Cardiac muscle cell (in vitro differentiated cells and primary cell): ENCODE results near the gene MFSD12. TPM values are rescaled to one million over a fixed set of nuclear protein-coding genes. Genes with fewer than 3 reads are reported as not detected.

Source experiments
- DNase-seq, 2 donors: peaks; one replicate each; pipeline versions ENCODE4 v3.0.0 to v3.0.0-alpha.2; 2010 to 2017; ENCODE audit warnings: low read depth in 1 of 2, low spot score in 1 of 2
- H3K27ac ChIP-seq: fragments of 200-600 bp; sonication (generic); 2 replicates; pipeline ENCODE4 v1.5.1; 2016
- H3K27me3 ChIP-seq: fragments of 200-600 bp; sonication (generic); 2 replicates; pipeline ENCODE4 v1.6.0; 2016; ENCODE audit warnings: control low read depth
- H3K36me3 ChIP-seq: fragments of 200-600 bp; sonication (generic); 2 replicates; pipeline ENCODE4 v1.5.1; 2016; ENCODE audit warnings: control low read depth
- H3K4me1 ChIP-seq: fragments of 200-600 bp; sonication (generic); 2 replicates; pipeline ENCODE4 v1.8.1; 2017; ENCODE audit warnings: low read depth, mild to moderate bottlenecking, mixed run types
- H3K4me3 ChIP-seq: fragments of 200-600 bp; sonication (generic); 2 replicates; pipeline ENCODE4 v1.5.1; 2016; ENCODE audit warnings: mild to moderate bottlenecking
- H3K9me3 ChIP-seq: fragments of 200-600 bp; sonication (generic); 2 replicates; pipeline ENCODE4 v1.5.1; 2017; ENCODE audit warnings: low read depth, mild to moderate bottlenecking, control low read depth
- polyA plus RNA-seq: library from polyadenylated mRNA; unstranded; fragments of >200 nt; fragmentation: Nextera tagmentation; extraction: Ambion mirVana; gene quantifications from 2 replicates; pipeline ENCODE4 v1.2.1, GENCODE V29; 2016
- total RNA-seq: library from RNA; depleted of rRNA; stranded (reverse); fragments of >200 nt; gene quantifications from 2 replicates; pipeline ENCODE4 v1.2.3, GENCODE V29; 2016
- TF ChIP-seq, protein P1 (sequence below): IDR thresholded peaks from 2 replicates; pipeline ENCODE4 v1.5.1; 2012; ENCODE audit warnings: low read depth, mild to moderate bottlenecking, low read length

The MFSD12 gene
- total and polyA plus RNA-seq, 2 experiments from 2014 or later, result 71.8 to 89.0 TPM

DNA sequence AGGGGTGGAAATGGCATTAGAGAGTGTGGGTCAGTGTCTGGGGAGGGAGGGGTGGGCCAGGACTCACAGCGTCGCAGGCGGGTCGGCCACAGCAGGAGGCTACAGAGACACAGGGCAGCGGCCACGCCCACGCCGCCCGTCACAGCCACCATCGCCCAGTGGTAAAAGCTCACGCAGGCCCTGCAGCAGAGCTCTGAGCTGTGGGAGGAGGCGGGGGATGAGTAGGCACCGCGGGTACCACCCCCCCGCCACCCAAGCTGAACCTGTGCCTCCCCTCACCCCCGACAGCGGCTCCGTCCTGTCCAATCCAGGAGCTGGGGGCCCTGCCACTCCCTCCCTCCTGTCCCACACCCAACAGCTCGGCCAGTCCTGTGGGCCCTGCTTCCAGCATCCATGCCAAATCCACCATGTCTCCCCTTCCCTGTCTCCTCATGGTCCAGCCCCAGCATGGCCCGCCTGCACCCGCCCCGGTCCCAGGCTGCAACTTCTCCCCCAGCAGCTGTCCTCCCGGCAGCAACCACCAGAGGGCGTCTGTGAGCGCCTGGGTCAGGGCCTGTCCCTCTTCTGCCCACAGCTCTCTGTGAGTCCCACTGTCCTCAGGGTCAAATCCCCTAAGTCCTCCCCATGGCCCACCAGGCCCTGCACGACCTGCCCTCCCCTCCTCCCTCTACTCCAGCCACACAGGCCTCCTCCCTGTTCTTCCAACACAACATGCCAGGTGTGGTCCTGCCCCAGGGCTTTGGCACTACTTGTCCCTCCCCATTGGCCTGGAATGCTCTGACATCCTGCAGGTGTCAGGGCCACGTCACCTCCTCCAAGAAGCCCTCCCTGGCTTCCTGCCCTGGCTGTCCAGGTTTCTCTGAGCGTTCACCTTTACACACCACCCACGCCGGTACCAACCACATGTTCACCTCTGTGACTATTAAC is 12.4 kb downstream of the MFSD12 start:
- no peak overlapping the region for H3K27ac ChIP-seq
- H3K9me3 ChIP-seq, result no peaks in the 10 kb centered on the region
- no peaks in the 10 kb centered on the region for H3K27me3 ChIP-seq
- TF ChIP-seq, protein P1, sequence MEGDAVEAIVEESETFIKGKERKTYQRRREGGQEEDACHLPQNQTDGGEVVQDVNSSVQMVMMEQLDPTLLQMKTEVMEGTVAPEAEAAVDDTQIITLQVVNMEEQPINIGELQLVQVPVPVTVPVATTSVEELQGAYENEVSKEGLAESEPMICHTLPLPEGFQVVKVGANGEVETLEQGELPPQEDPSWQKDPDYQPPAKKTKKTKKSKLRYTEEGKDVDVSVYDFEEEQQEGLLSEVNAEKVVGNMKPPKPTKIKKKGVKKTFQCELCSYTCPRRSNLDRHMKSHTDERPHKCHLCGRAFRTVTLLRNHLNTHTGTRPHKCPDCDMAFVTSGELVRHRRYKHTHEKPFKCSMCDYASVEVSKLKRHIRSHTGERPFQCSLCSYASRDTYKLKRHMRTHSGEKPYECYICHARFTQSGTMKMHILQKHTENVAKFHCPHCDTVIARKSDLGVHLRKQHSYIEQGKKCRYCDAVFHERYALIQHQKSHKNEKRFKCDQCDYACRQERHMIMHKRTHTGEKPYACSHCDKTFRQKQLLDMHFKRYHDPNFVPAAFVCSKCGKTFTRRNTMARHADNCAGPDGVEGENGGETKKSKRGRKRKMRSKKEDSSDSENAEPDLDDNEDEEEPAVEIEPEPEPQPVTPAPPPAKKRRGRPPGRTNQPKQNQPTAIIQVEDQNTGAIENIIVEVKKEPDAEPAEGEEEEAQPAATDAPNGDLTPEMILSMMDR, result peak; percentile 89
- no peaks in the 10 kb centered on the region for H3K36me3 ChIP-seq
- no peaks in the 10 kb centered on the region for H3K4me1 ChIP-seq
- DNase-seq, result peak; percentile 55 to 58
- H3K4me3 ChIP-seq, result no peak overlapping the region

DNA sequence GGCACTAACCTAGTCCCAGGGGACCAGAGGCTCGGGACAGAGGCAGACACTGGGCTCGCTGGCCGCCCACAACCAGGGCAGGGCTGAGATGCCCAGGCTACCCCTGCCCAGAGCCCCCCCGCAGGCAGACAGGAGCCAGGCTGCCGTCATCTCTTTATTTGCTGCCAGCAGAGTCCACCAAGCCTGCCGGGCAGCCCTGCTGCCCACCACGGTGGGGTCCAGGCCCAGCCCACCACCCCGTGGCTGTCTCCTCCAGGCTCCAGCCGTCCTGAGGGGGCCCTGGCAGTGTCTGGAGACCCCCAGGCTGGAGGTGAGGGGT is 13.4 kb downstream of the MFSD12 start:
- Histone ChIP-seq H3K9me3 (no peaks in the 10 kb centered on the region), H3K36me3 (no peaks in the 10 kb centered on the region)

DNA sequence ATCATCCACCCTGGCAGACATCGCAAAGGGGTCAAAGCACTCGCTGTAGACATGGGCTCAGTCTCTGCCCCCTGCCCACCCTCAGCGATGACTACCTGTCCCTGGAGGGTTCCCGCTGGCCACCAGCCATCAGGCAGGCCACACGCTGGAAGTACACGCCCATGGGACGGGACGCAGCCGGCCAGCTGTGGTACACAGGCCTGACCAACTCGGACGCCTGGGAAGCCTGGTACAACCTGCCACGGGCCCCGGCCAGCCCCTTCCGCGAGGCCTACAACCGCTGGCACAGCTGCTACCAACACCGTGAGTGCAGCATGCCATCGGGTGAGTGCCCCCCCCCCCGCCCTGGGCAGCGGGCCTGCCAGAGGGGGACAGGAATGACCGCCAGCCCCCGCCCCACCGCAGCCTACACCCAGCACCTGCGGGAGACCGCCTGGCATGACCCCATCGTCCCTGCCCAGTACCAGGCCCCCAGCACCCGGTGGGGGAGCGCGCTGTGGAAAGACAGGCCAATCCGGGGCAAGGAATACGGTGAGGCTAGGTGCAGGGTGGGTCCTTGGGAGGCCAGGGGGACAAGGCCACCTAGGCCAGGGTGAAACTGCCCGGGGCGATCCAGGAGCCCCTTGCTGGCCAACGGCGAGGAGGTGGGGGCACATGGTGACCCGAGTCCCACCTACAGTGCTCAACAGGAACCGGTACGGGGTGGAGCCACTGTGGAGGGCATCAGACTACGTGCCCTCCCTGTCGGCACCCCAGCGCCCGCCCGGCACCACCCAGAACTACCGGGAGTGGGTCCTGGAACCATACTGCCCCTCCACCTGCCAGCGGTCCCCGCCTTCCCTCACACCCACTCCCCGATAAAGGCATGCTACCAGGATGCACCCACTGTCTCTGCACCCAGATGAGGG is 14.0 kb downstream of the MFSD12 start:
- H3K27ac ChIP-seq, result no peak overlapping the region
- H3K9me3 ChIP-seq, result no peaks in the 10 kb centered on the region
- DNase-seq, result no peak
- TF ChIP-seq, protein P1, result no peak
- no peaks in the 10 kb centered on the region for H3K36me3 ChIP-seq
- H3K27me3 ChIP-seq, result no peaks in the 10 kb centered on the region
- no peak overlapping the region for H3K4me3 ChIP-seq
- no peaks in the 10 kb centered on the region for H3K4me1 ChIP-seq

More for the DNA sequence above, 13.4 kb downstream of the MFSD12 start:
- H3K4me3 ChIP-seq, result no peak overlapping the region
- H3K27ac ChIP-seq, result no peak overlapping the region
- DNase-seq, result no peak
- TF ChIP-seq, protein P1, result no peak
- H3K4me1 ChIP-seq, result no peaks in the 10 kb centered on the region
- H3K27me3 ChIP-seq, result no peaks in the 10 kb centered on the region

DNA sequence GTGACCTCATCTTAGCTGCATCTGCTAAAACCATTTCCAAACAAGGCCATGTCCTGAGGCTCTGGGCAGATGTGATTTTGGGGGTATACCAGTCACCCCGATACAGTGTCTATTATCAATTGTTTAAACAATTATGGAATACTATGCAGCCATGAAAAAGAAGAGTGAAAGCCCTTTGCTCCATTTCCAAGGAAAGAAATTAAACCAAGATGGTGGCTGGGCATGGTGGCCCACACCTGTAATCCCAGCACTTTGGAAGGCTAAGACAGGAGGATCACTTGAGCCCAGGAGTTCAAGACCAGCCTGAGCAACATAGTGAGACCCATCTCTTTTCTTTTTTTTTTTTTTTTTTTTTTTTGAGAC is 17.6 kb downstream of the MFSD12 start:
- H3K36me3 ChIP-seq, result peaks cover 8% of the 10 kb centered on the region

More for the DNA sequence above, 17.6 kb downstream of the MFSD12 start:
- no peak for DNase-seq
- Histone ChIP-seq H3K27ac (peak overlapping the region; percentile 51), H3K4me1 (no peaks in the 10 kb centered on the region), H3K4me3 (no peak overlapping the region), H3K9me3 (no peaks in the 10 kb centered on the region), H3K27me3 (no peaks in the 10 kb centered on the region)
- TF ChIP-seq, protein P1, result no peak
